Stimulated activated CD8-positive, alpha-beta memory T cell treated with anti-CD3 and anti-CD28 coated beads, Interleukin-12 subunit alpha, Interleukin-12 subunit beta, amount 100 ng/mL, for 24 hours (primary cell): ENCODE data around the gene FCN2.

Experiments
- DNase-seq: peaks from one replicate; pipeline ENCODE4 v3.0.0-alpha.2; 2020; ENCODE audit errors: extremely low read depth

The FCN2 gene

GRCh38 chr9:134868751-134869553 is 11.7 kb upstream of the FCN2 start:
- DNase-seq: no peak

- DNase-seq: no peak
These were observed 10.9 kb upstream of the FCN2 start for GRCh38 chr9:134869554-134870300.

- no peak for DNase-seq
These were observed 10.3 kb upstream of the FCN2 start for GRCh38 chr9:134870301-134870694.

DNA sequence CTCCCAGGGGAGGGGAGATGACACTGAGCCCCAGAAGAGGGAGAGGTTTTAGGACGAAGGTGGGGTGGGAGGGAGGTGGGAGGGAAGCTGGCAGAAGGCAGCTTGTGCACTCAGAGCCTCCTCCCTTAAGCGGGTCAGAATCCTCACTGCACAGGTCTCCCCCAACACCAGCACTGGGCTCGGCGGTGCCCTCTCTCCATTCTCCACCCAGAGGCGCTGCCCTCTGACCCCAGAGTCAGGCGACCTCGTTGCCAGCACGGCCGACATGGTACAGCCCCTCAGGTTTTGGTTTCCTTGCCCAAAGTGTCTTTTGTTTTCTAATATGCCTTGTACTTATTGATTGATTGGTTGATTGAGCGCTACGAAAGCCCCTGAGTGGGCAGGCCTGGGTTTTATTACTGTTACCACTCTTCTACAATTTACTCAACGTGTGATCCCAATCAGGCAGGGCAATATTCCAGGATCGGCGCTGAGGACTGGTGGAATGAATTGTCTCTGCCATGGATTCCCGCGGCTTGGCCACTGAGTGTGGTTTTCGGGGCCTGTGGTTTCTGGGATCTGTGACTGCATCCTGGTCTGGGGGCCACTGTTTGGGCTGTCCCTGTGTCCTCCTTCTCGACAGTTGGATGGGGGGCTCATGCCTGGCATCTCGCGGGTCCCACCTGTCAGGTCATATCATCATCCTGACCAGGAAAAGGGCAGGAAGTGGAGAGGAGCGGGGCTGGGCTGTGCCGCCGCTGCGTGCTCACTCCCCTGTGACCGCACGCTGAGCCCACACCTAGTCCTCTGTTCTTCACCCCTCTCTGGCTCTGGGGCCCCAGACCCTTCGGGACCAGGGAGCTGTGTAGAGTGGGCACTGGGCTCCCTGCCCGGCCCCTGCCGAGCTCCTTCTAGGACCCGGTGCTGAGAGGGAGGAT is 9.6 kb upstream of the FCN2 start:
- DNase-seq: no peak

DNA sequence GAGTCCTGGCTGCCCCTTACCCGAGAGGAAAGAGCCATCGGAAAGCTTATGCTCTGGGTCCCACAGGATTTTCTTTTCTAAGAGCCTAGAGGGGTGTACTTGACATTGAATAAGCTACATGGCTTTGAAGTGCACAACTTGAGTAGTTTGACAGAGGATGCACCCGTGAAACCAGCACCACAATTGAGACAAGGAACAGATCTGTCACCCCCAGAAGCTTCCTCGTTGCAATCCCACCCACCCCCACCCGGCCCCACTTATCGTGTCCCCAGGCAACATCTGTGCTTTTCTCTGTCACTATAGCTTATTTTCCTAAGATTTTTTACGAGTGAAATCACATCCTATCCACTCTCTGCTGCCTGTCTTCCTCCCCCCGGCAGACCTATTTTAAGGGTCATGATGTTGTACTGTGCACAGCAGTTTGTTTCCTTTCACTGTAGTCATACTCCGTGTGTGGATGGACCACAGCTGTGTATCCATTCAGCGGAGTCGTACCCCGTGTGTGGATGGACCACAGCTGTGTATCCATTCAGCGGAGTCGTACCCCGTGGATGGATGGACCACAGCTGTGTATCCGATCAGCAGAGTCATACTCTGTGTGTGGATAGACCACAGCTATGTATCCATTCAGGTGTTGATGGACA is 8.8 kb upstream of the FCN2 start:
- DNase-seq: no peak

GRCh38 chr9:134872482-134873231 is 8.0 kb upstream of the FCN2 start:
- DNase-seq: no peak

GRCh38 chr9:134875371-134875770 is 5.2 kb upstream of the FCN2 start:
- DNase-seq: no peak

DNA sequence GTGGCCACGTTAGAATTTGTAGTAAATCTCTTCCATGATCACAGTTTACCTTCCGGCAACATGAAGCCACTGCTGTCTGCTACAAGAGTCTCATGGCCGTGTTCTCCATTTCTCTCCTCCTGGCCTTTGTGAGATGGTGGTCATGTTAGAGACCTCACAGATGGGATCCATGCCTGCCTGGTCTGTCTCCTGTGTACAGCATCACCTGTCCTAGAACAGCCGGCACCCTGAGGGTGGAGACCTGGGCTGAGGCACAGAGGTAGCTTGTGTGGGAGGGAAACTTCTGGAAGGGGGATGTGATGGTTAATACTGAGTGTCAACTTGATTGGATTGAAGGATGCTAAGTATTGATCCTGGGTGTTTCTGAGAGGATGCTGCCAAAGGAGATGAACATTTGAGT is 3.1 kb upstream of the FCN2 start:
- no peak for DNase-seq

DNA sequence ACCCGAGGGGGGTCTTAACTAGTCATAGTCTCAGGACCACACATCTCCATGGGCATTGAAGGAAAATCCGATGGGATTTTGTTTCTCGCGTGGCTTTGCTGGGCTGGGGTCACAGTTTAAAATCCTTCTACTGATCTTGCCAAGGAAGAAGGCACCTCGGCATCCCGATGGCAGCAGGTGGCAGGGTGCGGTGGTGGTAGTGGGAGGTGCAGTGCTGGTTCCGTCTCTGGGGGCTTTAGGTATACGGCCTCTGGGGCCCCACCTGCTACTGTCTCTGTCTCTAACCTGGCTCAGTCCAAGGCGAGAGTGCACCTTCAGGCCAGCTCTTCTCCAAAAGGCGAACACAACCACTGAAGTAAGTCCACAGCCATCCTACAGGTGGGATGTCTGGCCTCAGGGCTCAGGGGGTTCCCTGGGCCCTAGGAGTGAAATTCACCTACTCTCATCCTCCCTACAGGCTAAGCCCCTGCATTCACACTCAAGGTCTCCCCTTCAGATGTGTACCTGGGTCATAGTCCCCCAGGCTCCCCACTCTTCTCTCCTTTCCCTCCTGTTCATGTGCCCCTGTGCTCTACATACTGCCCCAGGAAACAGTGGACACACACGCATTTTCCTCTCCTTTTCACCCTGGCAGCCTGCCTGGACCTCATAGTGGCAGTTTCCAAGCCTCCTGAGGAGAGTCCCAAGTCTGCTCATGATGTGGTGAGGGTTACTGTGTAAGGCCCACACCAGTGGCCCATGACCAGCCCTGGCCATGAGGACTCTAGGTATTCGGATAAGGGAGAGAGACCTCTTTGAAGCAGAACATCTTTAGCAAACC is 736 bp upstream of the FCN2 start:
- no peak for DNase-seq

DNA sequence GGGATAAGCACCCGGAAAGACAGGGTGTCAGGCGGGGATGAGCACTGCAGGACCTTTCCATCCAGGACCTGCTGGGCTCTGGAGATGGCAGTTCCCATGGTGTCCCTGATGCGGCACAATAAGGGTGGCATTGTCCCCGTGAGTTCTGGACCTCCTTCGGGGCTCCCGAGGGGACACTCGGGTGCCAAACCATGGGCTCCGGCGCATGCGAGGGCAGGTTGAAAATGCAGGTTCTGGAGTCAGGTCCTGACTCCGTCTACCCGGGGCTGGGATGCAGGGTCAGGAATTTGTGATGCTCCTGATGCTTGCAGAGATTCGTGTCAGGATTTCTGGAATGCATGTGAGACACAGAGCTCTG is 682 bp downstream of the FCN2 start:
- no peak for DNase-seq

DNA sequence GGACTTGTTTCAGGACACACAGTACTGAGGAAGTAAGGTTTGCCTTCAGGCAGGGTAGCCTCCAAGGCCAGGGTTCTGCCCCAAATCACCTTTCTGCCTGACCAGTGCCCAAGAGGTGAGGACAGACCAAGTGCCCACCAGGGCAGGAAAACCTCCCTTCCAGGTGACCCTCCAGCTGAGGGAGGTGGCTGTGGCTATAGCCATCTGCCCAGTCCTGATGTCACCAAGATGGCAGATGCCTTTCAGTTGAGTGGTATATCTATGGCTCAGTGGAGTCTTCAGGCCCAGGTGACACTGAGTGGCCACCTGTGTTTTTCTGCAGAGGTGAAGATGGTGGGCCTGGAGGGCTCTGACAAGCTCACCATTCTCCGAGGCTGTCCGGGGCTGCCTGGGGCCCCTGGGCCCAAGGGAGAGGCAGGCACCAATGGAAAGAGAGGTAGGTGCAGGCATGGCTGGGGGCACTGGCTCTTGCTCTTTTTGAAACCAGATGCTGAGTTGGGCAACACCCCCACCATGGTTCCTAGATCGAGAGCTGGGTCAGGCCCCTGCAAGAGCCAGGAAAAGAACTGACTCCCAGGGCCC is 1.7 kb downstream of the FCN2 start:
- DNase-seq: no peak

DNA sequence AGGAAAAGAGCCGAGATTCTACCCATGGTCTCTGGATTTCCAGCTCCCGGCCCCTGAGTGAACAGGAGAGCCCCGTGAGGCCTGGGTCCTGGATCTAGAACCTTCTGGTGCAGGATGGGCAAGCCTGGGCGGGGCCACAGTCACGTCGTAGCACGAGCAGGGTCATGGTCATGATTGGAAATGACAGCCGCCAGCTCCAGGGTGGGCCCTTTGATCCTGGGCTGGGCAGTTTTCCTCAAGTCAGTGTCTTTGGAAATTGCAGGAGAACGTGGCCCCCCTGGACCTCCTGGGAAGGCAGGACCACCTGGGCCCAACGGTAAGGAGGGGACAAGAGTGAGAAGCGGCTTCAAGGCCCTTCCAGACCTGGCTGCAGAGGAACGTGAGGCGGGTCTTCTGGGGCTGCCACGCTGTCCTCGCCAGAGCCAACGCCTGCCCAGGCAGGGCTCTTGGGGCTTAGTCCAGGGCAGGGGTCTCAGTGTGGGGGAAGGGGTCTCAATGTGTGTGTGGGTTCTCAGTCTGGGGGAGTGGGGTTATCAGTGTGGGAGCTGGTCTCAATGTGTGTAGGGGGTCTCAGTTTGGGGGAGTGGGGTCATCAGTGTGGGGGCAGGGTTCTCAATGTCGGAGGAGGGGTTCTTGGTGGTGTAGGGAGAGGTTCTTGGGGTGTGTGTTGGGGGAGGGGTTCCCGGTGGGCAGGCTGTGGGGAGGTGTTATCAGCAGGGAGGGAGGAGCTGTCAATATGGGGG is 2.6 kb downstream of the FCN2 start:
- DNase-seq: no peak

DNA sequence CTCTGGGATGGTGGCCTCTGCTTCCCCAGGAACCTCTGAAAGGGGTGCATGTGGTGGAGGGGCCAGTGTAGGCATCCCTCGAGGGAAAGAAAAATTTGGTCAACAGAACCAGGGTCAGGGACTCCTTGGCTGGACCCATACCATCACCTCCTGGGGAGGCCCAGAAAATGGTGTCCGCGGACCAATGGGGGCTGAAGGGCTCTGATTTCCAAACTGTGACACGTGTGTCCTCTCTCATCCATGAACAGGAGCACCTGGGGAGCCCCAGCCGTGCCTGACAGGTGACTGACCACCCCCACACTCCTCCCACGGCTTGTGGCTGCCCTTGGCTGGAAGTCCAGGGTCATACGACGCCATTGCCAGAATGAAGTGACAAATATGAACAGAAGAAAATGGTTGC is 3.9 kb downstream of the FCN2 start:
- DNase-seq: no peak

DNA sequence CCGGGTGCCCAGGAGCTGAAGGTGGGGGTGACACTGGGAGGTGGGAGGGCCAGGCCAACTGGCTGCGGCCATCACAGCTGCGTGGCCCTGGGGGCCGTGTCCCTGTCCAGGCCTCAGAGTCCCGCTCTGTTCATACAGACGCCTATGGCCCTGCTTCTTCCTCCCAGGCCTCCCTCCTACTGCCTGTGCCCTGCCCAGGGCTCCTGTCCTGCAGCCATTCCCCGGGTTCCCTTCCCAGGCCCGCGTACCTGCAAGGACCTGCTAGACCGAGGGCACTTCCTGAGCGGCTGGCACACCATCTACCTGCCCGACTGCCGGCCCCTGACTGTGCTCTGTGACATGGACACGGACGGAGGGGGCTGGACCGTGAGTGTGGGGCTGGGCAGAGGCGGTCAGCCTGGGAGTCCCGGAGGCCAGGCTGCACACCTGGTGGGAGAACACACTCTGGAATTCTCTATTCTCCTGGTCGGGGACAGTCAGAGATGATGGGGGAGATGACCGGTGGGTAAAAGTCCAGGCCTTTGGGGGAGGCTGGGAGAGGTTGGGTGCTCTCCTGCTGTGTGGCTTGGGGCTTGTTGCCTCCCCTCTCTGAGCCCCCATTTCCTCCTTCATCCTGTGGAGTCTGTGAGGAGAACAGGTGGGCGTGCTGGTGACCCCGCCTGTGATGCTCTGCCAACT is 4.5 kb downstream of the FCN2 start:
- DNase-seq: no peak

- DNase-seq: no peak
These were observed 5.2 kb downstream of the FCN2 start for GRCh38 chr9:134885679-134886412.

DNA sequence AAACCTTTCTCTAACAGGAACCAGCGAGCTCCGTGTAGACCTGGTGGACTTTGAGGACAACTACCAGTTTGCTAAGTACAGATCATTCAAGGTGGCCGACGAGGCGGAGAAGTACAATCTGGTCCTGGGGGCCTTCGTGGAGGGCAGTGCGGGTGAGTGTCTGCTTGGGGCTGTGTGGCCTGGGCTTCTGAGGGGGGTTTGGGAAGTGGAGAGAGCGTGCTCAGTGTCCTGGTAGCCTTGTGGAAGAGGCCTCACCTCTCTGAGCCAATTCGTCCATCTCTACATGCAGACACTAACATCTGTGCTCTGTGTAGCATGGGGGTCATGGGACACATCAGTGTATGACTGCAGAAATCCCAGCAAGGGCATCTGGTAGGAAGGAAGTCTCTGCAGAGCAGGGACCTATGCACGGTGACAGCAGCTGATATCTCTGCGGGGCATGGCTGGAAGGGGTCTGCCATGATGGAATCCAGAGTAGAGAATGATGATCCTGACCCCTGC is 5.9 kb downstream of the FCN2 start:
- DNase-seq: no peak

GRCh38 chr9:134887219-134887618 is 6.6 kb downstream of the FCN2 start:
- DNase-seq: no peak
